Neutrophil (primary cell): ENCODE data around the gene ST8SIA3.

Experiments used
- H3K27ac ChIP-seq: fragments of 200-600 bp; sonication (generic); 2 replicates; pipeline ENCODE4 v1.5.1; 2016; ENCODE audit warnings: mild to moderate bottlenecking, moderate library complexity
- H3K27me3 ChIP-seq: fragments of 200-600 bp; sonication (generic); 2 replicates; pipeline ENCODE4 v1.6.0; 2016; ENCODE audit warnings: mild to moderate bottlenecking
- H3K36me3 ChIP-seq: fragments of 200-600 bp; sonication (generic); 2 replicates; pipeline ENCODE4 v1.5.1; 2017
- H3K4me1 ChIP-seq, 2 experiments: fragments of 200-600 bp in 1 of 2; sonication (generic) in 1 of 2; 1 replicate in 1 of 2; 2 replicates in 1 of 2; pipeline versions ENCODE4 v1.5.1 to v1.6.1; 2013 to 2016; ENCODE audit warnings: low read depth in 1 of 2, low read length in 1 of 2, mild to moderate bottlenecking in 1 of 2, moderate library complexity in 1 of 2; ENCODE audit not compliant: control insufficient read depth in 1 of 2, insufficient read depth in 1 of 2
- H3K4me3 ChIP-seq, 2 experiments: fragments of 200-600 bp in 1 of 2; sonication (generic) in 1 of 2; 1 replicate in 1 of 2; 2 replicates in 1 of 2; pipeline ENCODE4 v1.5.1; 2013 to 2016; ENCODE audit warnings: low read depth in 1 of 2, low read length in 1 of 2, mild to moderate bottlenecking in 1 of 2, moderate library complexity in 1 of 2
- H3K9me3 ChIP-seq: fragments of 200-600 bp; sonication (generic); 2 replicates; pipeline ENCODE4 v1.5.1; 2016
- TF ChIP-seq, protein P1 (sequence below): fragments of 200-600 bp; sonication (generic); IDR thresholded peaks from 2 replicates; pipeline ENCODE4 v1.5.1; 2016; ENCODE audit warnings: antibody characterized with exemption

ST8SIA3 gene

GRCh38 chr18:57336343-57336742 lies 16.0 kb upstream of the ST8SIA3 start:
- H3K36me3 ChIP-seq = no peaks in the 10 kb centered on the region
- H3K27me3 ChIP-seq = no peaks in the 10 kb centered on the region
- no peaks in the 10 kb centered on the region for H3K9me3 ChIP-seq
- no peak overlapping the region for H3K4me3 ChIP-seq
- TF ChIP-seq, protein P1, sequence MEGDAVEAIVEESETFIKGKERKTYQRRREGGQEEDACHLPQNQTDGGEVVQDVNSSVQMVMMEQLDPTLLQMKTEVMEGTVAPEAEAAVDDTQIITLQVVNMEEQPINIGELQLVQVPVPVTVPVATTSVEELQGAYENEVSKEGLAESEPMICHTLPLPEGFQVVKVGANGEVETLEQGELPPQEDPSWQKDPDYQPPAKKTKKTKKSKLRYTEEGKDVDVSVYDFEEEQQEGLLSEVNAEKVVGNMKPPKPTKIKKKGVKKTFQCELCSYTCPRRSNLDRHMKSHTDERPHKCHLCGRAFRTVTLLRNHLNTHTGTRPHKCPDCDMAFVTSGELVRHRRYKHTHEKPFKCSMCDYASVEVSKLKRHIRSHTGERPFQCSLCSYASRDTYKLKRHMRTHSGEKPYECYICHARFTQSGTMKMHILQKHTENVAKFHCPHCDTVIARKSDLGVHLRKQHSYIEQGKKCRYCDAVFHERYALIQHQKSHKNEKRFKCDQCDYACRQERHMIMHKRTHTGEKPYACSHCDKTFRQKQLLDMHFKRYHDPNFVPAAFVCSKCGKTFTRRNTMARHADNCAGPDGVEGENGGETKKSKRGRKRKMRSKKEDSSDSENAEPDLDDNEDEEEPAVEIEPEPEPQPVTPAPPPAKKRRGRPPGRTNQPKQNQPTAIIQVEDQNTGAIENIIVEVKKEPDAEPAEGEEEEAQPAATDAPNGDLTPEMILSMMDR = no peak
- H3K4me1 ChIP-seq = no peaks in the 10 kb centered on the region
- no peak overlapping the region for H3K27ac ChIP-seq

DNA sequence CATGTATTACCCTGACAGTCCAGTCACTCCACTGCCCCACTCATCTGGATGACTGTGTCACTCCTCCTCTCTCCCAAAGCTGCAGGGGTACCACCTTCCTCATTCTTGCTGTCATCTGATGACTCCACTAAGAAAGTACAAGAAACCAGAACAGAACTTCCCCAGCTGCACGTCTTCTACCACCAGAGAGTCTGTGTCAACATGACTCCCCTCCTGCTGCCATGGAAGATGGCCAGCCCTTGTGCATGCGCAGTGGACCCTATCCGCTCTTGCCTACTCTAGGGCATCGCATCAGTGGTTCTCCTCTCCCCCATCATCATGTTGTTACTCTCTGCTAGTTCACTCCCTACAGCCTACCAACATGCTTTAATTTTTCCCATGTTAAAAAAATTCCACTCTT lies 14.5 kb upstream of the ST8SIA3 start:
- no peaks in the 10 kb centered on the region for H3K27me3 ChIP-seq
- no peaks in the 10 kb centered on the region for H3K36me3 ChIP-seq
- no peak overlapping the region for H3K4me3 ChIP-seq
- H3K4me1 ChIP-seq = no peaks in the 10 kb centered on the region
- H3K9me3 ChIP-seq = no peaks in the 10 kb centered on the region
- TF ChIP-seq, protein P1 = no peak
- H3K27ac ChIP-seq = no peak overlapping the region

GRCh38 chr18:57343833-57344232 lies 8.5 kb upstream of the ST8SIA3 start:
- no peaks in the 10 kb centered on the region for H3K27me3 ChIP-seq
- no peaks in the 10 kb centered on the region for H3K36me3 ChIP-seq
- no peak overlapping the region for H3K4me3 ChIP-seq
- H3K9me3 ChIP-seq = no peaks in the 10 kb centered on the region
- H3K4me1 ChIP-seq = no peaks in the 10 kb centered on the region
- no peak overlapping the region for H3K27ac ChIP-seq
- TF ChIP-seq, protein P1 = no peak

DNA sequence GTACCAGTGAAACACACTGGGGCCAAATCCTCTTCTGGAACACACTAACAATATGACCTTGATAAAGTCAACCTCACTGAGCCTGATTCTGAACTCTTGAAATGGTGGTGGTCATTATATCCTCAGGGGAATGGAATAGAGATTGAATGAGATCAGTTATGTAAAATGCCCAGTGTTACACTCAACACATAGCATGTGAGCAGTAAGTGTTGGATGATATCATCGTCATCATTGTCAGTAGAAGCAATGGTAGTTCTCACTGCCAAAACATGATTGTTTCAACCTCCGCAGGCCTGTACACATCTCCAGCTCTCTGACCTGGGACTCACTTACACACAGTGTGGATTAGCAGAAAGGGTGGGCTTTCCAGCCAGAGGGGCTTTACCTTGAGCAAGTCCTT lies 5.5 kb upstream of the ST8SIA3 start:
- H3K36me3 ChIP-seq = no peaks in the 10 kb centered on the region
- H3K9me3 ChIP-seq = no peaks in the 10 kb centered on the region
- no peak overlapping the region for H3K27ac ChIP-seq
- TF ChIP-seq, protein P1 = no peak
- peaks cover 27% of the 10 kb centered on the region for H3K27me3 ChIP-seq
- no peak overlapping the region for H3K4me3 ChIP-seq
- H3K4me1 ChIP-seq = no peaks in the 10 kb centered on the region

- no peaks in the 10 kb centered on the region for H3K4me1 ChIP-seq
- H3K27ac ChIP-seq = no peak overlapping the region
- H3K27me3 ChIP-seq = peaks cover 36% of the 10 kb centered on the region
- TF ChIP-seq, protein P1 = no peak
- H3K4me3 ChIP-seq = no peak overlapping the region
- no peaks in the 10 kb centered on the region for H3K36me3 ChIP-seq
- H3K9me3 ChIP-seq = no peaks in the 10 kb centered on the region
These were observed 4.6 kb upstream of the ST8SIA3 start for GRCh38 chr18:57347784-57348183.

GRCh38 chr18:57352761-57353136 lies 392 bp downstream of the ST8SIA3 start:
- Histone ChIP-seq H3K4me3 (no peak overlapping the region), H3K9me3 (no peaks in the 10 kb centered on the region), H3K27me3 (peaks cover 75% of the 10 kb centered on the region), H3K27ac (no peak overlapping the region), H3K4me1 (no peaks in the 10 kb centered on the region), H3K36me3 (no peaks in the 10 kb centered on the region)
- TF ChIP-seq, protein P1 = no peak
